Right lung (tissue), 5 donors: ENCODE data around the gene ENPP3. TPM values are rescaled to one million over a fixed set of nuclear protein-coding genes. Genes with fewer than 3 reads are reported as not detected.

ENCODE experiments used
- DNase-seq, 2 donors: peaks; one replicate each; pipeline ENCODE4 v3.0.0-alpha.2; 2013
- polyA plus RNA-seq, 5 donors: library from polyadenylated mRNA; unstranded; fragments of 120-200 nt; gene quantifications; one replicate each; pipeline versions ENCODE4 v1.2.1 to v1.2.3, GENCODE V29; 2013; ENCODE audit warnings: inconsistent platforms in 1 of 5, low replicate concordance in 1 of 5; ENCODE audit not compliant: insufficient read length in 5 of 5, insufficient read depth in 1 of 5

The ENPP3 gene
- polyA plus RNA-seq, 5 donors = 0.55 to 1.1 (median 0.81) TPM

GRCh38 chr6:131765081-131765803 is 128.1 kb downstream of the ENPP3 start:
- DNase-seq = no peak

DNA sequence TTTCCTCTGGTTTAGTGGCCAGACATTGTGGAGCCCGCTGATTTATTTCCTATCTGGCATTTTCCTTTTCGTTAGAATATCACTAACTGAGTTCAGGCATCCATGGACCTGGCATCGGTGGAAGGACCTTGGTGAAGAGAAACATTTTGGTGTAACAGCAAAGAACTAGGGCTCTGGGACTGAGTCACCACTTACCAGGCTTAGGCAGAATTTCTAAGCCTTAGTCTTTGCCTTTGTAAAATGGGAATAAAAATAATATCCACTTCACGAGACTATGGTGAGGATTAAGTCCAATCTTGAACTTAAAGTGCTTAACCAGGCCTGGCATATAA is 128.7 kb downstream of the ENPP3 start:
- no peak for DNase-seq

- DNase-seq = no peak
Observed at GRCh38 chr6:131766631-131767030, 129.5 kb downstream of the ENPP3 start.

- no peak for DNase-seq
Observed at GRCh38 chr6:131768964-131769363, 131.9 kb downstream of the ENPP3 start.

GRCh38 chr6:131769385-131770141 is 132.5 kb downstream of the ENPP3 start:
- no peak for DNase-seq

GRCh38 chr6:131770776-131771175 is 133.7 kb downstream of the ENPP3 start:
- no peak for DNase-seq

DNA sequence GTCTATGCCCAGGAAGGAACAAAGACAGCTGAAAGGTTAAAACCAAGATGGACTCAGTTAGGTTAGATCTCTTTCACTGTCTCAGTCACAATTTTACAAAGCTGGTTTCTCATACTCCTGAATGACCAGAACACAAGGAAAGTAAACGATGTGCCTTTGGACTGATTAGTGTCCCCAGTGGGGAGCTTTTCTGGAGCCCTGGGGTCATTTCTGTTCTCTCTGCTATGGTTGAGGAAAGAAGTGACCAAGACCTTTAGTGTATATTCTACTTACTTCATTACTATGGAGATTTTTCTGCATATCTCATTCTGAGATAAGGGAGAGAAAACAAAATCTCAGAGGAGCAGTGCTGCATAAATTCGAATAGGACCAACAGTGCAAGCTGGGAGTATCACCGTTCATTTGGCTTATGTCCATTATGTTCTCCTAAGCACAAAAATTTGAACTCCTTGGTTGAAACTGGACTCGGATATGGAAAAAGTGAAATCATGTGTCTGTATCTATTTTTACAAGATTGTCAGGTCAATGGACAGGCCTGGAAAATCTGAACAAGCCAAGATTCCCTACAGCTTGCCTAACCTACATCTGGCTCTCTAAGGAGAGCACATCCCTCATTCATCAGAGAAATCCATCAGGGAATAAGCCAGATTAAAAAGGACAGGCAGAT is 136.3 kb downstream of the ENPP3 start:
- DNase-seq = no peak

- DNase-seq = no peak
Observed at GRCh38 chr6:131775886-131776285, 138.8 kb downstream of the ENPP3 start.

DNA sequence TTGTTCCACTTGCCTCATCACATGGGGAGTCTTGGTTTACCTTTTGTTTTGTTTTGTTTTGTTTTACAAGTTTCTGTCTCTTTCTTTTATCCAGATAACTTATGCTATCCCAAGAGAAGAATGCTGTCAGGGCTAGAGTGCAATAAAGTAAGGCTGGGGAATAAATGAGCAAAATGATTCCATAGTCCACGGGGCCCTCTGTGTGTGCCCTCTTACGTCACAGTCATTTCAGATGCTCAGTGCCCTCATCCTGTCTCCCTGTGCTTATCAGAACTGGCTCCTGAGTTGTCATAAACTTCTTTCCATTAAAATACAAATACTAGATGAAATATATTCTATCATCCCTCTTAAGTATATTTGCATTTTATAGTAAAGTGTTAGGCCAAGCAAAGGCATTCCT is 139.9 kb downstream of the ENPP3 start:
- no peak for DNase-seq

DNA sequence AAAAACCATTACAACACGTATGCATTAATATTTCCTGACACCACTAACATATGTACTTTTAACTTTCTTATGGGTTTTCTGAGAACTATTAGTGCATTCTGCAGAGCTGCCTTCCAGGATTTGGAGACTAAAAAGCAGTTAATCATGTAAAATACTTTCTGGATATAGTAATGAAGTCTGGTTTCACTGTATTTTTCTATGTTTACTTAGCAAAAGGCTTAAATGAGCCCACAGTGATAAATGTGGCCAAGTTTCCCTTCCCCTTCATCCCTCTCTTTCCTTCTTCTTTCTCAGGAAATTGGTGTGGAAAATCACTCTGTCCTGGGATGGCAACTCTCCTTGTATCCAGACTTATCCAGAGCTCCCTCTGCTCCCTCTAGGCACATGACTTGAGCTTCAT is 141.1 kb downstream of the ENPP3 start:
- DNase-seq = no peak

DNA sequence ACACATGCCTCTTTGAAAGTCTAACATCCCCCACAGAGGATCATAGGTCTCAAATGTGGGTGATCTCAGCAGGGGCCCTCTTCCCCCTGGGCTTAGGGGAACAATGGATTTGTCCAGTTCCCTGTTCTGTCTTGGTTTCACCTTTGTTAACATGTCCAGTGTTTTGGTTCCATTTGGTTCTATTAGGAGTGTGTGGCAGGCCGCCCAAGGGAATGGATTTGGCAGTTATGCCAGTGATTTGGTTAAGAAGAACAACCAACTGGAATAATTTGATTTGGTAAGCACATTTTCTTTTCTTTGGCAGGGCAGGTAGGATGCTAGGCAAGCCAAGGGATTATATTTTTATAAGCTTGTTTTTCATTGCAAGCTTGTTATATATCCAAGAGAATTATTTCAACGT is 142.2 kb downstream of the ENPP3 start:
- DNase-seq = no peak

GRCh38 chr6:131780600-131780999 is 143.5 kb downstream of the ENPP3 start:
- DNase-seq = no peak

- DNase-seq = no peak
Observed at GRCh38 chr6:131781687-131782086, 144.6 kb downstream of the ENPP3 start.

DNA sequence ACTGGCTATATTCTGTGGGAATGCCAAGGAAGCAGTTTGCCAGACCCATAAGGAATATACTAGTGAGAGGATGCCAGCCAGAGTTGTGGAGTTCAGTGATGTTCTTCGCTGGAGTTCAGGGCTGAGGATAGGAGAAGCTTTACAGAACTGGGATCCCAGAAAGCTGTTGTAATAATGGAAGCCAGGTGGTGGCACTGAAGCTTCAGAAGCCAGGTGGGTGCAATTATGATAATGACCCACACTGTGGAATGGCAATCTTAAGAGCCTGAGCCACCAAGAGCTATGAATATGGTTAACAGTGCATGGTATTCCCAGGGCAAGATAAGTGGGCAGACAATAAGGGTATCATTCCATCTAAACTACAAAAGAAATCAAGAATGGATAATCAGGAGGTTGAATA is 145.7 kb downstream of the ENPP3 start:
- no peak for DNase-seq

DNA sequence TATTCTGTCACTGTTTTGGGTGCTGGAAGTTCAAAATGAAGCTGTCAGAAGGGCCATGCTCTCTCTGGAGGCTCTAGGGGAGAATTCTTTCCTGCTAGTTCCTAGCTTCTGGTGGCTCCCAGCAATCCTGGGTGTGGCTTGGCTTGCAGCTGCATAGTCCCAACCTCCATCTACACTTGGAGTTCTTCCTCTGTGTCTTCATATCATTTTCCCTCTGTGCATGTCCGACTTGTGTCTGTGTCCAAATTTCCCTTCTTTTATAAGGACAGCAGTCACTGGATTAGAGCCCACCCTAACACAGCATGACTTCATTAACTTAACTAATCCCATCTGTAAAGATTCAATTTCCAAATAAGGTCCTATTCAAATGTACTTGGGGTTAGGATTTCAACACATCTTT is 147.5 kb downstream of the ENPP3 start:
- no peak for DNase-seq

DNA sequence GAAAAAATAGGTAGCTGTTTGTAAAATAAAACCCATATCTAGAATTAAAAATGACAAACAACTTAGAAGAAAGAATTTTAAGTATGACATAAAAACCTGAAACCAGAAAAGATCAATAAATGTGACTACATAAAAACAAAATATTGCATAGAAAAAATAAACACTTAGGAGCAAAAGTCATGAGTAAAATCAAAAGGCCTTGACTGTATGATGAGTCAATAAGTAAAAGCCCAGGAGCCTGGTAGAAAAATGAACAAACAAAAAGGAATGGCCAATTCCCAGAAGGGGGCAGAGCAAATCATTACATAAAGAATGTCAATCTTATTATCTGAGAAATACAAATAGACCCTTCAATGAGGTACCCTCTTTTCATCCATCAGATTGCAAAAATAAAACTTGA is 150.0 kb downstream of the ENPP3 start:
- no peak for DNase-seq

- no peak for DNase-seq
Observed at GRCh38 chr6:131787766-131788712, 150.9 kb downstream of the ENPP3 start.

DNA sequence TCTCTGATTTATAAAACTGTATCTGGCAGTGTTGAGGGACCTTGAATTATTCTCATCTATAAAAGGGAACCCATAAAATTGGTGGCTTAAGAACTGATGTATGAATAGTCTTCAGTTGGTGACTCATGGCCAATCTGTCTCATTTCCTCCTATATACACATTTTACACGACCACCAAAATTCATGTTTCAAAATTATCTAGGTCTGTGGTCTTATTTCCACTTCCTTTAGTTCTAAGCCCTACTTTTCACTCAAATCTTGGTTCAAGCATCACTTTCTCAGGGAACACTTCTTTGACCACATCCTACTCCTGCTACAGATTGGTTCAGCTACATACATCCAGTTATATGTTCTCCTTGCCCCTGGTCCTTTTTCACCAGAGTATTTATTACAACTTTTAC is 152.1 kb downstream of the ENPP3 start:
- DNase-seq = no peak

- no peak for DNase-seq
Observed at GRCh38 chr6:131791476-131791875, 154.4 kb downstream of the ENPP3 start.

DNA sequence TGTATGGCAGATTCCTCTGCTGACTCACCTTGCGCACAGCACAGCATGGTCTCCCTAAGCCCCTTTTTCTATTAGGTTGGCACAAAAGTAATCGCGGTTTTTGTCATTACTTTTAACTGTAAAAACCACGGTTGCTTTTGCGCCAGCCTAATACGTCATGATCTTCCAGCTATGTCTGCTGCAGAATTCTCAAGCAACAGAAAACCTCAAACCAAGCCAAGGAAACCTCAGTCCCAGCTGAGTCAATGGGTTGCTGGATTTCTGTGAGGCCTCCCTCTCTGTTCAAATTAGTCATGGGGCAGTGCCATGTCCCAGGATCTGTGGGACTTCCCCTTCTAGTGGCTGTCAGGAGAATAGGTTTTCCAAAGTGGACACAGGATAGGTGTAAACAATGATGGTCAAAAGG is 155.0 kb downstream of the ENPP3 start:
- DNase-seq = no peak

DNA sequence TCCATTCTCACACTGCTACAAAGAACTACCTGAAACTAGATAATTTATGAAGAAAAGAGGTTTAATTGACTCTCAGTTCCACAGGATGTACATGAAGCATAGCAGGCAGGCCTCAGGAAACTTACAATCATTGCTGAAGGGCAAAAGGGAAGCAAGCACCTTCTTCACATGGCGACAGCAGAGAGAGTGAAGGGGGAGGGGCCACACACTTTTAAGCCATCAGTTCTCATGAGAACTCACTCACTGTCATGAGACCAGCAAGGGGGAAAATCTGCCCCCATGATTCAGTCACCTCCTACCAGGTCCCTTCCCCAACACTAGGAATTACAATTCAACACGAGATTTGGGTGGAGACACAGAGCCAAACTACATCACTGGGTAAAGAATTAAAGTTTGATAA is 158.3 kb downstream of the ENPP3 start:
- DNase-seq = no peak
